SW480 (cell line): Measurements from ENCODE around the gene ZC3H8.

Source experiments
- DNase-seq: peaks from one replicate; pipeline ENCODE4 v3.0.0-alpha.2; 2016; ENCODE audit warnings: low spot score

Gene ZC3H8

GRCh38 chr2:112164876-112165275 is 90.0 kb downstream of the ZC3H8 start:
- DNase-seq, result no peak

- DNase-seq, result no peak
These were observed 91.3 kb downstream of the ZC3H8 start for GRCh38 chr2:112163541-112163981.

GRCh38 chr2:112162956-112163355 is 91.9 kb downstream of the ZC3H8 start:
- DNase-seq, result no peak

GRCh38 chr2:112162341-112162740 is 92.5 kb downstream of the ZC3H8 start:
- DNase-seq, result no peak
